Liver (tissue), 10 donors: Measurements from ENCODE around the gene DDX4. TPM values are rescaled to one million over a fixed set of nuclear protein-coding genes. Genes with fewer than 3 reads are reported as not detected.

ENCODE experiments used
- DNase-seq: peaks from one replicate; pipeline ENCODE4 v3.0.0-alpha.2; 2017; ENCODE audit warnings: low spot score
- H3K27ac ChIP-seq, 2 donors: one replicate each; pipeline ENCODE4 v1.7.0; 2013; ENCODE audit warnings: inconsistent platforms in 2 of 2, low read length in 2 of 2, control low read depth in 1 of 2, low read depth in 1 of 2, mild to moderate bottlenecking in 1 of 2
- H3K27me3 ChIP-seq, 4 donors: one replicate each; pipeline versions ENCODE4 v1.6.1 to v1.7.0; 2013; ENCODE audit warnings: low read length in 3 of 4, inconsistent platforms in 1 of 4, mild to moderate bottlenecking in 1 of 4, moderate library complexity in 1 of 4; ENCODE audit not compliant: control insufficient read depth in 4 of 4, insufficient read depth in 4 of 4
- H3K36me3 ChIP-seq, 4 donors: one replicate each; pipeline versions ENCODE4 v1.6.1 to v1.7.0; 2013; ENCODE audit warnings: low read length in 3 of 4, mild to moderate bottlenecking in 3 of 4, low read depth in 1 of 4, moderate library complexity in 1 of 4; ENCODE audit not compliant: control insufficient read depth in 4 of 4, insufficient read depth in 3 of 4
- H3K4me1 ChIP-seq, 4 donors: one replicate each; pipeline versions ENCODE4 v1.6.1 to v1.7.0; 2013; ENCODE audit warnings: low read length in 3 of 4, mild to moderate bottlenecking in 3 of 4, moderate library complexity in 1 of 4; ENCODE audit not compliant: control insufficient read depth in 4 of 4, insufficient read depth in 4 of 4
- H3K4me3 ChIP-seq, 3 donors: one replicate each; pipeline versions ENCODE4 v1.6.1 to v1.7.0; 2013; ENCODE audit warnings: low read length in 3 of 3, control low read depth in 1 of 3, low read depth in 1 of 3, mild to moderate bottlenecking in 1 of 3
- H3K9ac ChIP-seq, 2 donors: one replicate each; pipeline ENCODE4 v1.7.0; 2013; ENCODE audit warnings: low read length in 2 of 2, mild to moderate bottlenecking in 2 of 2, moderate library complexity in 2 of 2, control low read depth in 1 of 2, low read depth in 1 of 2
- H3K9me3 ChIP-seq, 4 donors: one replicate each; pipeline versions ENCODE4 v1.6.1 to v1.7.0; 2013; ENCODE audit warnings: low read length in 3 of 4; ENCODE audit not compliant: control insufficient read depth in 4 of 4
- EGR1 ChIP-seq, 2 donors: IDR thresholded peaks; 2 replicates each; pipeline ENCODE4 v1.6.1; 2016 to 2018; ENCODE audit warnings: antibody characterized with exemption in 2 of 2, low read depth in 2 of 2
- GABPA ChIP-seq, 2 donors: IDR thresholded peaks in 1 of 2; conservative IDR thresholded peaks in 1 of 2; 2 replicates each; pipeline ENCODE4 v1.6.1; 2016; ENCODE audit warnings: antibody characterized with exemption in 2 of 2, mild to moderate bottlenecking in 1 of 2, moderate library complexity in 1 of 2
- HNF4A ChIP-seq, 2 donors: conservative IDR thresholded peaks; 2 replicates each; pipeline ENCODE4 v1.6.1; 2016; ENCODE audit warnings: antibody characterized with exemption in 2 of 2, mild to moderate bottlenecking in 2 of 2
- JUND ChIP-seq, 2 donors: IDR thresholded peaks; 2 replicates each; pipeline ENCODE4 v1.6.1; 2016; ENCODE audit warnings: antibody characterized with exemption in 2 of 2
- RXRA ChIP-seq, 2 donors: IDR thresholded peaks; 2 replicates each; pipeline ENCODE4 v1.6.1; 2017 to 2018; ENCODE audit warnings: antibody characterized with exemption in 2 of 2, mild to moderate bottlenecking in 1 of 2
- WGBS: extraction: QIAGEN DNeasy Blood & Tissue Kit; methylation state at CpG from one replicate; pipeline ENCODE4 v1.1.7; 2013; 5-methylcytosine and 5-hydroxymethylcytosine counted together
- polyA plus RNA-seq, 2 donors: library from polyadenylated mRNA; stranded (reverse) in 1 of 2; unstranded in 1 of 2; fragments of 200-250 nt in 1 of 2; fragments of >200 nt in 1 of 2; fragmentation: Nextera tagmentation in 1 of 2; extraction: Ambion mirVana in 1 of 2; gene quantifications; one replicate each; pipeline versions ENCODE4 v1.2.1 to v1.2.3, GENCODE V29; 2013 to 2015
- small RNA-seq: library from RNA; depleted of rRNA; stranded (forward); fragments of <200 nt; gene quantifications from one replicate; pipeline ENCODE3, GENCODE V24; 2014
- total RNA-seq, 2 donors: library from RNA; depleted of rRNA; stranded (reverse); fragments of >200 nt; gene quantifications; one replicate each; pipeline ENCODE4 v1.2.3, GENCODE V29; 2014
- donor health status: healthy.
- donor health status: healthy.
- donor health status: healthy.
- donor health status: healthy.
- donor health status: healthy.

Gene DDX4
- total and polyA plus RNA-seq, 4 donors, result not detected

GRCh38 chr5:55866485-55866884 lies 128.6 kb downstream of the DDX4 start:
- Histone ChIP-seq H3K36me3 (no peaks in the 10 kb centered on the region), H3K9me3 (no peaks in the 10 kb centered on the region), H3K27ac (no peak overlapping the region), H3K27me3 (no peaks in the 10 kb centered on the region), H3K4me1 (peaks cover 0 to 6% (median 0%) of the 10 kb centered on the region in 4 donors), H3K4me3 (no peak overlapping the region), H3K9ac (no peak overlapping the region)
- DNase-seq, result no peak
- peak in 1 of 2 donors; percentile 50 for TF ChIP-seq RXRA (IDR thresholded peaks at IDR 0.05)
- TF ChIP-seq JUND (IDR thresholded peaks at IDR 0.05), result peak in 1 of 2 donors; percentile 25
- no peak for TF ChIP-seq GABPA (IDR thresholded peaks at IDR 0.05 in 1 of 2, conservative IDR thresholded peaks at IDR 0.05 in 1 of 2)
- TF ChIP-seq EGR1 (IDR thresholded peaks at IDR 0.05; ENCODE audit: low read depth in 2 of 2), result peak in 1 of 2 donors; percentile 21
- peak; percentile 12 to 58 for TF ChIP-seq HNF4A (conservative IDR thresholded peaks at IDR 0.05)
- WGBS, result 61% methylated on average over 8 of the region's 8 CpGs

Small RNA genes within 50 kb of the gene (small RNA-seq; reads per million reads assigned to genes)
- gene AC016632.1, result not detected
- gene RNA5SP183, result not detected

Other genes with a start within 250 kb of the DDX4 start
- 100 to 1,000 TPM in 1 of 2 donors, 10 to 100 TPM in 1; 23.4 to 149 TPM for gene PLPP1, start 203.1 kb upstream of the DDX4 start, total RNA-seq
- gene PLPP1, start 203.1 kb upstream of the DDX4 start, polyA plus RNA-seq, result 10 to 100 TPM; 61.4 to 75.9 TPM
- 10 to 100 TPM; 24.6 to 31.0 TPM for gene SLC38A9, start 25.7 kb upstream of the DDX4 start, total RNA-seq
- gene SLC38A9, start 25.7 kb upstream of the DDX4 start, polyA plus RNA-seq, result 10 to 100 TPM; 11.4 to 12.7 TPM
- gene IL31RA, start 113.3 kb downstream of the DDX4 start, total RNA-seq, result not detected
- gene IL31RA, start 113.3 kb downstream of the DDX4 start, polyA plus RNA-seq, result not detected